Skin of body (tissue), 2 donors: Measurements from ENCODE around the gene FAM89B. TPM values are rescaled to one million over a fixed set of nuclear protein-coding genes. Genes with fewer than 3 reads are reported as not detected.
A peak's percentile ranks its signal among the peaks of the same experiment; 100 is the strongest.

ENCODE experiments used
- DNase-seq: peaks from one replicate; lab custom pipeline; 2025; lab: John Stamatoyannopoulos, UW
- total RNA-seq: library from RNA; depleted of rRNA; stranded (reverse); fragments of >200 nt; gene quantifications from one replicate; pipeline ENCODE4 v1.2.3, GENCODE V29; 2014

Gene FAM89B
- total RNA-seq, 1 donor from 2014 or later: 9.8 TPM

- no peak for DNase-seq
Measured at GRCh38 chr11:65538915-65539743, 33.2 kb upstream of the FAM89B start.

- no peak for DNase-seq
Measured at GRCh38 chr11:65539744-65540289, 32.5 kb upstream of the FAM89B start.

- peak; percentile 88 for DNase-seq
Measured at GRCh38 chr11:65540290-65541092, 31.8 kb upstream of the FAM89B start.

GRCh38 chr11:65541093-65541982 lies 31.0 kb upstream of the FAM89B start:
- no peak for DNase-seq

GRCh38 chr11:65542738-65543390 lies 29.5 kb upstream of the FAM89B start:
- DNase-seq: no peak

- no peak for DNase-seq
Measured at GRCh38 chr11:65545853-65546216, 26.5 kb upstream of the FAM89B start.

GRCh38 chr11:65546217-65546958 lies 25.9 kb upstream of the FAM89B start:
- DNase-seq: no peak

- no peak for DNase-seq
Measured at GRCh38 chr11:65547446-65548125, 24.8 kb upstream of the FAM89B start.

- DNase-seq: no peak
Measured at GRCh38 chr11:65548395-65548794, 23.9 kb upstream of the FAM89B start.

GRCh38 chr11:65549096-65549495 lies 23.2 kb upstream of the FAM89B start:
- DNase-seq: no peak

GRCh38 chr11:65551572-65552387 lies 20.6 kb upstream of the FAM89B start:
- DNase-seq: no peak

GRCh38 chr11:65552388-65552951 lies 19.9 kb upstream of the FAM89B start:
- no peak for DNase-seq

- no peak for DNase-seq
Measured at GRCh38 chr11:65553301-65554001, 18.9 kb upstream of the FAM89B start.

- DNase-seq: no peak
Measured at GRCh38 chr11:65554057-65554818, 18.1 kb upstream of the FAM89B start.

- no peak for DNase-seq
Measured at GRCh38 chr11:65554842-65555430, 17.4 kb upstream of the FAM89B start.

- DNase-seq: no peak
Measured at GRCh38 chr11:65555693-65556231, 16.6 kb upstream of the FAM89B start.
